ENCODE data around the gene GRPEL1. TPM values are rescaled to one million over a fixed set of nuclear protein-coding genes. Genes with fewer than 3 reads are reported as not detected.

GRPEL1 gene
- total and polyA plus RNA-seq, 2 of the 8 experiments (the other 6 are each of a cell fraction or from before 2014, with no cell fraction given): 13.5 to 39.9 TPM

DNA sequence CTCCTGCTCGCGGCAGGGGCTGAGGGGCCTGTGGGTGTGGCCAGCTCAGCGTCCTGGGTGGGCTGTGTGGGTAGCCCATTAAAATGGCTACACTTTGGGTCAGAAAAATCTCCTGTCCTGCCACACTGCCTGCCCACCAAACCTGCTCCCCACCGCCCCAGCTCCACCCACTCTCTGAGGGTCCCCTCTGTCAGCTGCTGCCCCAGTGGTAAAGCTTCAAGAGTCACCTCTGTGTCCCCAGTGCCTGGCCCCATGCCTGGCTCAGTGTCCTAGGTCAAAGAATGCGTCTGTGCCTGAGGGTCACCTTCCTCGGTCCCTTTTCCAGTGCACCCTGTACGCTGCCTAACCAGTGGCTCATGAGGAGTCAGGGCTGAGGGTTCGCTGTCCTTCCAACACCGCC, 49.6 kb downstream of the GRPEL1 start:
- Histone ChIP-seq H3K56ac (replicated peaks; ENCODE audit: insufficient read length, low read depth, low read length) (no peak overlapping the region), H4K20me1 (replicated peaks in 1 of 2; ENCODE audit: control insufficient read depth in 1 of 2, insufficient read depth in 2 of 2, low read length in 2 of 2) (peaks cover 6 to 17% of the 10 kb centered on the region in 2 experiments), H3K79me1 (ENCODE audit: low read depth, low read length) (peaks cover 4% of the 10 kb centered on the region), H3K23ac (ENCODE audit: insufficient read length) (no peak overlapping the region), H3K4me2 (ENCODE audit: insufficient read depth in 1 of 2, low read depth in 2 of 2, low read length in 2 of 2) (no peak overlapping the region), H2AFZ (ENCODE audit: low read length) (no peak overlapping the region), H3K36me3 (ENCODE audit: control insufficient read depth in 2 of 4, insufficient read depth in 4 of 4, low read length in 3 of 4) (peaks cover 3 to 32% (median 24%) of the 10 kb centered on the region in 4 experiments), H3K23me2 (ENCODE audit: low read depth, low read length) (no peaks in the 10 kb centered on the region), H3K27ac (ENCODE audit: low read depth, low read length) (no peak overlapping the region), H3K79me2 (ENCODE audit: control insufficient read depth in 1 of 2, insufficient read depth in 2 of 2, low read length in 2 of 2) (no peaks in the 10 kb centered on the region), H3K14ac (ENCODE audit: insufficient read length) (no peak overlapping the region), H3K9ac (replicated peaks in 1 of 4; ENCODE audit: extremely low read depth in 1 of 4, low read depth in 3 of 4, low read length in 3 of 4) (no peak overlapping the region), H3K9me3 (ENCODE audit: insufficient read depth in 2 of 2, low read depth in 1 of 2, low read length in 1 of 2) (no peaks in the 10 kb centered on the region), H2BK20ac (ENCODE audit: low read length) (no peak overlapping the region), H3K4ac (replicated peaks; ENCODE audit: insufficient read length, low read depth, low read length) (no peak overlapping the region), H2BK15ac (ENCODE audit: low read length) (no peak overlapping the region), H4K8ac (ENCODE audit: extremely low read depth, insufficient read depth, low read length) (no peak overlapping the region), H3K4me1 (replicated peaks in 1 of 4; ENCODE audit: control insufficient read depth in 3 of 4, insufficient read depth in 4 of 4, low read length in 3 of 4) (no peaks in the 10 kb centered on the region; a peak in 1 of 7 replicates), H2BK5ac (ENCODE audit: low read depth, low read length) (no peak overlapping the region), H3K27me3 (replicated peaks in 1 of 4; ENCODE audit: control insufficient read depth in 3 of 4, extremely low read depth in 1 of 4, insufficient read depth in 3 of 4, low read length in 3 of 4) (no peaks in the 10 kb centered on the region), H3K4me3 (ENCODE audit: extremely low read depth in 1 of 4, insufficient read depth in 2 of 4, low read depth in 3 of 4, low read length in 4 of 4) (no peak overlapping the region), H4K91ac (replicated peaks; ENCODE audit: insufficient read length, low read length) (no peak overlapping the region), H2BK120ac (replicated peaks; ENCODE audit: low read depth, low read length) (no peak overlapping the region), H4K5ac (ENCODE audit: insufficient read length, low read depth, low read length) (no peak overlapping the region), H2AK5ac (ENCODE audit: low read depth, low read length) (no peak overlapping the region), H2BK12ac (ENCODE audit: low read depth, low read length) (no peak overlapping the region), H3K18ac (ENCODE audit: extremely low read depth, low read length) (no peak overlapping the region)
- ChIA-PET POLR2A (ENCODE audit: partially characterized antibody) (interaction anchor here (1.0 kb wide), 1 partner anchor 10 kb away, joined by 3 read pairs; no protein-coding TSS in a partner anchor), CTCF (ENCODE audit: partially characterized antibody) (interaction anchor here (0.6 to 2.7 kb wide), 14 partner anchors 10 to 788 kb away, joined by 3 to 16 read pairs (median 4); partner anchors contain the start of gene TBC1D14)
- FAIRE-seq (no peak), DNase-seq (ENCODE audit: low read depth in 1 of 2, low spot score in 2 of 2) (no peak)
- 91% methylated on average over 9 of the region's 9 CpGs; no CpG with 5 or more reads in 1 of the 2 experiments for WGBS, 2 experiments (ENCODE audit: extremely low coverage in 1 of 2, insufficient coverage in 1 of 2, insufficient read length in 1 of 2, insufficient replicate concordance in 2 of 2, low coverage in 1 of 2, low lambda C conversion rate in 2 of 2, missing lambda C conversion rate in 1 of 2)
- no peak for TF ChIP-seq SUZ12 (IDR thresholded peaks at IDR 0.05; ENCODE audit: low read length)
- TF ChIP-seq, protein P1, sequence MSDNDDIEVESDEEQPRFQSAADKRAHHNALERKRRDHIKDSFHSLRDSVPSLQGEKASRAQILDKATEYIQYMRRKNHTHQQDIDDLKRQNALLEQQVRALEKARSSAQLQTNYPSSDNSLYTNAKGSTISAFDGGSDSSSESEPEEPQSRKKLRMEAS (IDR thresholded peaks at IDR 0.05): no peak
- TF ChIP-seq POU5F1 (IDR thresholded peaks at IDR 0.05; ENCODE audit: low read depth, low read length): no peak
- TF ChIP-seq GTF2F1 (IDR thresholded peaks at IDR 0.05; ENCODE audit: borderline replicate concordance, low read depth, low read length): no peak
- no peak for TF ChIP-seq TBP (IDR thresholded peaks at IDR 0.05; ENCODE audit: low read depth, low read length)
- no peak for TF ChIP-seq RXRA (IDR thresholded peaks at IDR 0.05; ENCODE audit: insufficient read depth, low read depth, low read length)
- TF ChIP-seq TAF7 (optimal IDR thresholded peaks at IDR 0.05; ENCODE audit: borderline replicate concordance, low read depth, low read length): no peak
- no peak for TF ChIP-seq BCL11A (IDR thresholded peaks at IDR 0.05; ENCODE audit: low read depth in 2 of 2, low read length in 2 of 2)
- no peak for TF ChIP-seq SIX5 (IDR thresholded peaks at IDR 0.05; ENCODE audit: low read depth, low read length)
- no peak for TF ChIP-seq TEAD4 (IDR thresholded peaks at IDR 0.05; ENCODE audit: low read depth, low read length)
- no peak for TF ChIP-seq RNF2 (IDR thresholded peaks at IDR 0.05; ENCODE audit: borderline replicate concordance, low read depth, low read length, missing control alignments, poor library complexity, severe bottlenecking)
- no peak for TF ChIP-seq HDAC2 (IDR thresholded peaks at IDR 0.05; ENCODE audit: borderline replicate concordance in 1 of 2, low read depth in 2 of 2, low read length in 2 of 2)
